Fibroblast of lung (primary cell): ENCODE data around the gene RSPH1.

Experiments used
- EZH2 ChIP-seq: IDR thresholded peaks from 2 replicates; pipeline ENCODE4 v1.5.1; 2012; ENCODE audit warnings: low read length, control low read depth, mild to moderate bottlenecking; ENCODE audit errors: missing control alignments
- TF ChIP-seq, protein P1 (sequence below), 2 donors: IDR thresholded peaks in 1 of 2; conservative IDR thresholded peaks in 1 of 2; 1 replicate in 1 of 2; 2 replicates in 1 of 2; pipeline ENCODE4 v1.5.1; 2011 to 2012; ENCODE audit warnings: low read length in 2 of 2, control low read depth in 1 of 2, inconsistent platforms in 1 of 2, low read depth in 1 of 2, mild to moderate bottlenecking in 1 of 2

DNA sequence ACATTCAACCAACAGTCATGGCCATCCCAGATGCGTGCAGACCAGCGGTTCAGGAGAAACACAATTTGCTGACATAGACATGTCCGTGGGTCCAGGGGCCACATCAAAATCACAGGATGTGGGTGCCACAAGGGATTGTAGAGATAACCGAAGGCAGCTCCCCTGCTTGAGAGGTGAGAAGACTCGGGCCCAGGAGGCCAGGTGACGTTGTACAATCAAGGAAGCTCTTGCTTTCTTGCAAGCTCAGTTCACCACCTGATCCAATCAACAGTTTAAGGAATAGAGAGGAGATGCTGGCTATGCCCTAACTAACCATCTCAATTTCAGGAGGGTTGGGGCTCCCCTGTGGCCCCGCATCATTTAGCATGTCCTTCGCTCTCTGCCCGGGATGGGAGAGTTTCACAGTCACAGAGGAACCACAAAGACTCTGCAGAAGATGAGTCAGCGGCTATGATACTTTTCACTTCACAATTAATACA lies 72.8 kb downstream of the RSPH1 start:
- TF ChIP-seq, protein P1, sequence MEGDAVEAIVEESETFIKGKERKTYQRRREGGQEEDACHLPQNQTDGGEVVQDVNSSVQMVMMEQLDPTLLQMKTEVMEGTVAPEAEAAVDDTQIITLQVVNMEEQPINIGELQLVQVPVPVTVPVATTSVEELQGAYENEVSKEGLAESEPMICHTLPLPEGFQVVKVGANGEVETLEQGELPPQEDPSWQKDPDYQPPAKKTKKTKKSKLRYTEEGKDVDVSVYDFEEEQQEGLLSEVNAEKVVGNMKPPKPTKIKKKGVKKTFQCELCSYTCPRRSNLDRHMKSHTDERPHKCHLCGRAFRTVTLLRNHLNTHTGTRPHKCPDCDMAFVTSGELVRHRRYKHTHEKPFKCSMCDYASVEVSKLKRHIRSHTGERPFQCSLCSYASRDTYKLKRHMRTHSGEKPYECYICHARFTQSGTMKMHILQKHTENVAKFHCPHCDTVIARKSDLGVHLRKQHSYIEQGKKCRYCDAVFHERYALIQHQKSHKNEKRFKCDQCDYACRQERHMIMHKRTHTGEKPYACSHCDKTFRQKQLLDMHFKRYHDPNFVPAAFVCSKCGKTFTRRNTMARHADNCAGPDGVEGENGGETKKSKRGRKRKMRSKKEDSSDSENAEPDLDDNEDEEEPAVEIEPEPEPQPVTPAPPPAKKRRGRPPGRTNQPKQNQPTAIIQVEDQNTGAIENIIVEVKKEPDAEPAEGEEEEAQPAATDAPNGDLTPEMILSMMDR (conservative IDR thresholded peaks at IDR 0.05 in 1 of 2, IDR thresholded peaks at IDR 0.05 in 1 of 2; ENCODE audit: low read depth in 1 of 2, low read length in 2 of 2) = no peak
- TF ChIP-seq EZH2 = no peak
